A549 (cell line): ENCODE measurements around the gene KCNQ1. TPM values are rescaled to one million over a fixed set of nuclear protein-coding genes. Genes with fewer than 3 reads are reported as not detected.
"Not testable (repeated sequence)": the region's sequence is repeated elsewhere in the genome, so short reads cannot be mapped to it uniquely, and the experiment has no call there.

Experiments
- ATAC-seq, 2 experiments: fragments of 200-7000 bp in 1 of 2; fragments of >200 bp in 1 of 2; cut with Nextera tagmentation in 1 of 2; cut with Tn5 transposase in 1 of 2; 3 replicates each; pipeline versions ENCODE4 v1.8.0 to v1.9.1; 2018 to 2020; ENCODE audit warnings: mild to moderate bottlenecking in 1 of 2, moderate library complexity in 1 of 2
- CTCF ChIA-PET: fragments of 300-600 bp; sonication (Branson Sonifier 250); formaldehyde crosslinking; extraction: SDS; loops from one replicate; lab custom pipeline; 2021; ENCODE audit warnings: antibody characterized with exemption, inconsistent platforms; lab: Yijun Ruan, JAX
- POLR2A ChIA-PET: fragments of 350-600 bp; formaldehyde crosslinking; extraction: SDS; loops from one replicate; lab custom pipeline; 2021; ENCODE audit warnings: antibody characterized with exemption, inconsistent platforms; lab: Yijun Ruan, JAX
- DNase-seq, 2 experiments: peaks; one replicate each; pipeline versions ENCODE4 v3.0.0 to v3.0.0-alpha.2; 2011 to 2016; ENCODE audit warnings: low read depth in 1 of 2, low spot score in 1 of 2
- FAIRE-seq: peaks from 2 replicates; lab custom pipeline; 2011; peaks lifted over from hg19 to GRCh38; lab: Jason Lieb, UNC
- H3K27ac ChIP-seq, 2 experiments: fragments of >200 bp; sonication (Bioruptor Twin); formaldehyde crosslinking; 3 replicates each; pipeline ENCODE4 v1.5.1; 2016 to 2017
- H3K4me1 ChIP-seq: fragments of >200 bp; sonication (Bioruptor Twin); formaldehyde crosslinking; 3 replicates; pipeline ENCODE4 v1.6.1; 2016
- H3K4me2 ChIP-seq: fragments of >200 bp; sonication (Bioruptor Twin); formaldehyde crosslinking; 3 replicates; pipeline ENCODE4 v1.6.1; 2016
- H3K4me3 ChIP-seq: fragments of >200 bp; sonication (Bioruptor Twin); formaldehyde crosslinking; 3 replicates; pipeline ENCODE4 v1.5.1; 2016
- H3K9me3 ChIP-seq: fragments of >200 bp; sonication (Bioruptor Twin); formaldehyde crosslinking; 3 replicates; pipeline ENCODE4 v1.6.1; 2016
- ATOH8 ChIP-seq: fragments of 250-450 bp; sonication (Bioruptor Pico); IDR thresholded peaks from 2 replicates; pipeline ENCODE4 v1.5.0; 2020; ENCODE audit warnings: low read depth, mild to moderate bottlenecking, moderate library complexity
- CBX8 ChIP-seq: fragments of 200-600 bp; sonication (generic); IDR thresholded peaks from 2 replicates; pipeline ENCODE4 v1.6.1; 2016
- CHD2 ChIP-seq: fragments of 150-350 bp; IDR thresholded peaks from 2 replicates; pipeline ENCODE4 v1.6.1; 2014; ENCODE audit warnings: low read length; ENCODE audit not compliant: partially characterized antibody
- CHD4 ChIP-seq: fragments of 200-600 bp; sonication (generic); IDR thresholded peaks from 2 replicates; pipeline ENCODE4 v1.6.1; 2016; ENCODE audit warnings: antibody characterized with exemption, mild to moderate bottlenecking, borderline replicate concordance
- CTCF ChIP-seq: fragments of >200 bp; sonication (Bioruptor Twin); formaldehyde crosslinking; IDR thresholded peaks from 3 replicates; pipeline ENCODE4 v1.5.1; 2016
- E2F6 ChIP-seq: IDR thresholded peaks from 2 replicates; pipeline ENCODE4 v1.6.1; 2012; ENCODE audit warnings: low read depth, borderline replicate concordance
- ELK1 ChIP-seq: fragments of 150-350 bp; IDR thresholded peaks from 2 replicates; pipeline ENCODE4 v1.6.1; 2014; ENCODE audit warnings: low read depth, mild to moderate bottlenecking, low read length
- EP300 ChIP-seq, 2 experiments: fragments of >200 bp; sonication (Bioruptor Twin); formaldehyde crosslinking; IDR thresholded peaks; 2 replicates in 1 of 2; 3 replicates in 1 of 2; pipeline ENCODE4 v1.6.1; 2016 to 2017
- HOXB13 ChIP-seq: fragments of 250-450 bp; sonication (Bioruptor Pico); IDR thresholded peaks from 2 replicates; pipeline ENCODE4 v1.5.0; 2020; ENCODE audit warnings: low read depth, mild to moderate bottlenecking, moderate library complexity
- HOXB5 ChIP-seq: fragments of 250-450 bp; sonication (Bioruptor Pico); IDR thresholded peaks from 2 replicates; pipeline ENCODE4 v1.5.0; 2020; ENCODE audit warnings: mild to moderate bottlenecking, moderate library complexity
- NPAS2 ChIP-seq: fragments of 250-450 bp; sonication (Bioruptor Pico); IDR thresholded peaks from 2 replicates; pipeline ENCODE4 v1.8.0; 2022; ENCODE audit warnings: mild to moderate bottlenecking, moderate library complexity, borderline replicate concordance
- PBX3 ChIP-seq: IDR thresholded peaks from 2 replicates; pipeline ENCODE4 v1.6.1; 2012
- POLR2A ChIP-seq: IDR thresholded peaks from 2 replicates; pipeline ENCODE4 v1.6.1; 2012; ENCODE audit warnings: mild to moderate bottlenecking, low read length
- RAD21 ChIP-seq, 2 experiments: fragments of >200 bp in 1 of 2; sonication (Bioruptor Twin) in 1 of 2; formaldehyde crosslinking in 1 of 2; IDR thresholded peaks in 1 of 2; conservative IDR thresholded peaks in 1 of 2; 2 replicates in 1 of 2; 3 replicates in 1 of 2; pipeline ENCODE4 v1.6.1; 2012 to 2018; ENCODE audit warnings: inconsistent platforms in 1 of 2
- RCOR1 ChIP-seq: fragments of 150-350 bp; IDR thresholded peaks from 2 replicates; pipeline ENCODE4 v1.6.1; 2014; ENCODE audit warnings: antibody characterized with exemption, low read length, low read depth
- REST ChIP-seq: fragments of 200-600 bp; sonication (generic); IDR thresholded peaks from 2 replicates; pipeline ENCODE4 v1.6.1; 2016; ENCODE audit warnings: antibody characterized with exemption, mild to moderate bottlenecking, moderate library complexity
- RFX5 ChIP-seq: fragments of 450-650 bp; IDR thresholded peaks from 2 replicates; pipeline ENCODE4 v1.7.1; 2014; ENCODE audit warnings: antibody characterized with exemption, mild to moderate bottlenecking, moderate library complexity
- RNF2 ChIP-seq: fragments of 200-600 bp; sonication (generic); IDR thresholded peaks from 2 replicates; pipeline ENCODE4 v1.6.1; 2016; ENCODE audit warnings: low read depth, mild to moderate bottlenecking, antibody characterized with exemption, moderate library complexity, borderline replicate concordance
- SREBF2 ChIP-seq: fragments of 450-650 bp; IDR thresholded peaks from 2 replicates; pipeline ENCODE4 v1.6.1; 2014; ENCODE audit warnings: mild to moderate bottlenecking, moderate library complexity
- TFCP2L1 ChIP-seq: fragments of 250-450 bp; sonication (Bioruptor Pico); IDR thresholded peaks from 2 replicates; pipeline ENCODE4 v1.5.0; 2021; ENCODE audit warnings: mild to moderate bottlenecking
- TP53 ChIP-seq: fragments of 250-450 bp; sonication (Bioruptor Pico); IDR thresholded peaks from 2 replicates; pipeline ENCODE4 v1.5.0; 2021; ENCODE audit warnings: mild to moderate bottlenecking, moderate library complexity
- ZSCAN20 ChIP-seq: fragments of 250-450 bp; sonication (Bioruptor Pico); IDR thresholded peaks from 2 replicates; pipeline ENCODE4 v1.8.0; 2022; ENCODE audit warnings: mild to moderate bottlenecking, moderate library complexity
- WGBS: methylation state at CpG from one replicate; pipeline ENCODE4 v1.1.6; 2017; ENCODE audit errors: missing lambda C conversion rate; 5-methylcytosine and 5-hydroxymethylcytosine counted together
- polyA plus RNA-seq, 4 experiments: library from polyadenylated mRNA; depleted of rRNA in 3 of 4; stranded (reverse); fragments of >200 nt; fragmentation: RNase III in 1 of 4; extraction: RNeasy Plus Mini Kit Qiagen cat#74134 plus additional on column Dnase treatment in 1 of 4; gene quantifications; 2 replicates in 3 of 4; 3 replicates in 1 of 4; pipeline ENCODE4 v1.2.3, GENCODE V29; 2011 to 2017

Gene KCNQ1
- polyA plus RNA-seq, 2 of the 4 experiments (the other 2 are of a cell fraction) = 0.14 to 0.17 TPM

GRCh38 chr11:2477254-2477653 is 32.4 kb downstream of the KCNQ1 start:
- H3K9me3 ChIP-seq = peaks cover 25% of the 10 kb centered on the region; the same call in 2 of the 3 replicates
- FAIRE-seq (no peak), DNase-seq (no peak)
- no peaks in the 10 kb centered on the region for H3K4me1 ChIP-seq
- no peak overlapping the region for H3K4me2 ChIP-seq
- WGBS = 50% methylated on average over 3 of the region's 3 CpGs
- POLR2A ChIA-PET = no interaction called here
- no peak for TF ChIP-seq PBX3
- TF ChIP-seq RFX5 = no peak
- no peak for TF ChIP-seq CBX8
- no peak for TF ChIP-seq NPAS2 (CRISPR knock-in tag)
- TF ChIP-seq HOXB13 = no peak
- no peak for TF ChIP-seq E2F6
- no peak for TF ChIP-seq POLR2A
- TF ChIP-seq, all 56 proteins: peak for 0
- ATAC-seq = no peak
- Histone ChIP-seq H3K27ac (no peak overlapping the region), H3K4me3 (no peak overlapping the region)
- CTCF ChIA-PET = interaction anchor here (1.2 kb wide), 1 partner anchor 54 kb away, joined by 5 read pairs; no protein-coding TSS in a partner anchor

- H3K4me1 ChIP-seq = no peaks in the 10 kb centered on the region
- POLR2A ChIA-PET = no interaction called here
- FAIRE-seq (no peak), ATAC-seq (no peak), DNase-seq (no peak)
- no peak overlapping the region for H3K4me2 ChIP-seq
- 26% methylated on average over 8 of the region's 8 CpGs for WGBS
- no peak for TF ChIP-seq RNF2
- no peak for TF ChIP-seq CTCF
- no peak for TF ChIP-seq REST
- no peak for TF ChIP-seq TFCP2L1 (CRISPR knock-in tag)
- TF ChIP-seq CHD4 = no peak
- no peak for TF ChIP-seq HOXB5 (CRISPR knock-in tag)
- TF ChIP-seq EP300 (IDR thresholded peaks at IDR 0.05) = no peak
- TF ChIP-seq ATOH8 (CRISPR knock-in tag) = no peak
- TF ChIP-seq RFX5 = no peak
- TF ChIP-seq ZSCAN20 (CRISPR knock-in tag) = no peak
- TF ChIP-seq RCOR1 = no peak
- no peak for TF ChIP-seq SREBF2
- TF ChIP-seq CHD2 = no peak
- TF ChIP-seq ELK1 = no peak
- no peak for TF ChIP-seq RAD21 (conservative IDR thresholded peaks at IDR 0.05 in 1 of 2, IDR thresholded peaks at IDR 0.05 in 1 of 2)
- TF ChIP-seq TP53 (CRISPR knock-in tag) = no peak
- CTCF ChIA-PET = interaction anchor here (1.2 kb wide), 1 partner anchor 53 kb away, joined by 5 read pairs; no protein-coding TSS in a partner anchor
- H3K4me3 ChIP-seq = no peak overlapping the region
- peaks cover 25% of the 10 kb centered on the region; the same call in 2 of the 3 replicates for H3K9me3 ChIP-seq
- H3K27ac ChIP-seq = no peak overlapping the region
Measured at GRCh38 chr11:2477936-2478335, 33.1 kb downstream of the KCNQ1 start.

GRCh38 chr11:2480067-2480873 is 35.5 kb downstream of the KCNQ1 start:
- H3K4me1 ChIP-seq, H3K4me2 ChIP-seq, DNase-seq, H3K4me3 ChIP-seq, POLR2A ChIA-PET, H3K27ac ChIP-seq, FAIRE-seq, ATAC-seq: not testable (repeated sequence)
- H3K9me3 ChIP-seq = peaks cover 25% of the 10 kb centered on the region; the same call in 2 of the 3 replicates
- CTCF ChIA-PET = interaction anchor here (1.3 to 1.5 kb wide), 2 partner anchors 53 to 408 kb away, joined by 3 read pairs; no protein-coding TSS in a partner anchor
- WGBS = 35% methylated on average over 6 of the region's 6 CpGs
